ENCODE measurements around the gene CELSR1.

The CELSR1 gene

DNA sequence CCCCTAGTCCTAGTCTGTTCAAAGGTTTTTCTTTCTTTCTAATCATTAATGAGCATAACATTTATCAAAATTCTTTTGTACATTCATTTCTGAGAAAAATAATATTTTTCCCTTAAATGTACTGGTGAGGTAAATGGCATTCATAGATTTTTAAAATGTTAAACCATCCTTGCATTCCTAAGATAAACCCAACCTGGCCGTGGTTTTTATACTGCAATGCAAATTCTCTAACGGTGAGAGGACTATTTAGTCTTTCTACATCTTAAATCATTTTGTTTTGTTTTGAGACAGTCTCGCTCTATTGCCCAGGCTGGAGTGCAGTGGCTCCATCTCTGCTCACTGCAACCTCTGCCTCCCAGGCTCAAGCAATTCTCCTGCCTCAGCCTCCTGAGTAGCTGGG, 161.3 kb downstream of the CELSR1 start:
- Histone ChIP-seq H3K27me3 (ENCODE audit: low read depth, low read length) (no peaks in the 10 kb centered on the region), H3K4me1 (ENCODE audit: control insufficient read depth in 1 of 2, insufficient read depth in 2 of 2, low read length in 2 of 2) (no peaks in the 10 kb centered on the region), H3K36me3 (ENCODE audit: control insufficient read depth in 1 of 2, insufficient read depth in 2 of 2, low read length in 2 of 2) (no peaks in the 10 kb centered on the region), H3K4me3 (ENCODE audit: low read depth in 1 of 2, low read length in 2 of 2) (no peak overlapping the region), H3K9me3 (ENCODE audit: control insufficient read depth in 1 of 2, low read length in 2 of 2) (peaks cover 5 to 7% of the 10 kb centered on the region in 2 donors), H3K27ac (ENCODE audit: low read length) (no peak overlapping the region)

DNA sequence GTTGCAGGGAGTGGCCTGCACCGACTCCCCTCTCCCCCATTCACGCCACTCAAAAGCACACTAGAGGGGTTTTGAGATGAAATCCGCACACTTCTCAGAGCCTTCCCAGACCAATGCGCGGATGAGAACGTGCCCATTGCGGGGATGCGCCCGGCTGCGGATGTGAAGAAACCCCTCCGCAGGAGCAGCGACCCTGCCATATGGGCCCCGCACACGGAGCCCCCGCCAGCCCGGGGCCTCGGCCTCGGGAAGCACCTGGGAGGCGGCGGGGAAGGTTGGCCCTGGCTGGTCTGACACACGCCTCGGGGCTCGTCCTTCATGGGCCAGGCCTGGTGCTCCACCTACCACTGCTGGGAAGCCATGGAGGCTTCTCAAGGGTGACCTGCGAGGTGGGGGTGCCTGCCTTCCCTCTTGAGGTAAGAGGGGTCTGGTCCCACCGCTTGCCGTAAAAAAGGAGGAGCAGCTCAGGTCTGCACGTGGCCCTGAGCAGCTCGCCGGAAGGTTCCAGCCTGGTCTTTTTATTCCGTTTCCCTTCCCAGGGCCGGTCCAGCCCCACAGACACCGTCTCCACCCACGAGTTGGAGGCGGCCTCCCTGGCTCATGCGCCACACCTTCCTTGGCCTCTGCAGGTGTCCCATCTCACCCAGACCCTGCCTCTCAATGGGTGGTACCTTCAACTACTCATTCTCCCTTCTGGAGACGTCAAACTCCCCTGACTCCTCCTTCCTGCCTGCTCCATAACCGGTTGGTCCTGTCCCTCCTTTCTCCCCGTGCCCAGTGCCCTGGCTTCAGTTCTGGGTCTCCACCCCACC, 162.6 kb downstream of the CELSR1 start:
- no peaks in the 10 kb centered on the region for H3K27me3 ChIP-seq (ENCODE audit: low read depth, low read length)
- no peak overlapping the region for H3K27ac ChIP-seq (ENCODE audit: low read length)
- no peak overlapping the region for H3K4me3 ChIP-seq (ENCODE audit: low read depth in 1 of 2, low read length in 2 of 2)
- H3K4me1 ChIP-seq (ENCODE audit: control insufficient read depth in 1 of 2, insufficient read depth in 2 of 2, low read length in 2 of 2), result no peaks in the 10 kb centered on the region
- peaks cover 5 to 7% of the 10 kb centered on the region in 2 donors for H3K9me3 ChIP-seq (ENCODE audit: control insufficient read depth in 1 of 2, low read length in 2 of 2)
- H3K36me3 ChIP-seq (ENCODE audit: control insufficient read depth in 1 of 2, insufficient read depth in 2 of 2, low read length in 2 of 2), result no peaks in the 10 kb centered on the region

DNA sequence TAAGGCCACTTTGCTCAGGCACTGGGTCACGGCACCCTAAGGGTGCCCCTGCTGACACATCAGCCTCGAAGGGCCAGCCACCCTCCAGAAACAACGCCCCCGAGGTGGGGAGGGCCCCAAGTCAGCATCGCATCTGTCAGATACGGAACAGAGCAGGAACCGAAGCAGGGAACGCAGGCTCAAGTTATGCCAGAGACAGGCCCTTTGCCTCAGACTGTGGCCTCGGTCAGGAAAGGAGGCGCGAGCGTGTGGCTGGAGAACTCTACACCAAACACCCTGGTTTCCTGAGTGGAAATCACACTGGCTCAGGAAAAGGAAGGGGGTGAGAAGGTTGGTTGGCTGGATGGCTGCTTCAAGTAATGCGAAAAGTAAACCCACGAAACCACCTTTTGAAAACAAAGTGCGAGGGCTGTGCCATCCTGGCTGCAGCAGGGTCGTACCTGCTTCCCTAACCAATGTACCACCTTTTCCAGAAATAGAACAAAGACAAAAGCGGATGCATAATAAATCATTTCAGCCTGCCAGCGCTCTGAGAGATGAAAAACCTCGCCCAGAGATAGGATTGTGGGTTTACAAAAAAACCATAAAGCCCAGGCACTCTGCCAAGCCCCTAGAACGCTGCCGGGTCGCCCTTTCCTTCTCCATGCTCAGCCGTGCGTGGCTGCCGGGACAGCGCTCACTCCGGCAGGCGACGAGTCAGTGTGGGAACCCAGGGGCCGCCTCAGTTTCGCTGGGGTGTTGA, 163.3 kb downstream of the CELSR1 start:
- H3K9me3 ChIP-seq (ENCODE audit: control insufficient read depth in 1 of 2, low read length in 2 of 2), result peaks cover 5 to 7% of the 10 kb centered on the region in 2 donors
- H3K4me1 ChIP-seq (ENCODE audit: control insufficient read depth in 1 of 2, insufficient read depth in 2 of 2, low read length in 2 of 2), result no peaks in the 10 kb centered on the region
- H3K4me3 ChIP-seq (ENCODE audit: low read depth in 1 of 2, low read length in 2 of 2), result no peak overlapping the region
- no peaks in the 10 kb centered on the region for H3K36me3 ChIP-seq (ENCODE audit: control insufficient read depth in 1 of 2, insufficient read depth in 2 of 2, low read length in 2 of 2)
- no peaks in the 10 kb centered on the region for H3K27me3 ChIP-seq (ENCODE audit: low read depth, low read length)
- no peak overlapping the region for H3K27ac ChIP-seq (ENCODE audit: low read length)

DNA sequence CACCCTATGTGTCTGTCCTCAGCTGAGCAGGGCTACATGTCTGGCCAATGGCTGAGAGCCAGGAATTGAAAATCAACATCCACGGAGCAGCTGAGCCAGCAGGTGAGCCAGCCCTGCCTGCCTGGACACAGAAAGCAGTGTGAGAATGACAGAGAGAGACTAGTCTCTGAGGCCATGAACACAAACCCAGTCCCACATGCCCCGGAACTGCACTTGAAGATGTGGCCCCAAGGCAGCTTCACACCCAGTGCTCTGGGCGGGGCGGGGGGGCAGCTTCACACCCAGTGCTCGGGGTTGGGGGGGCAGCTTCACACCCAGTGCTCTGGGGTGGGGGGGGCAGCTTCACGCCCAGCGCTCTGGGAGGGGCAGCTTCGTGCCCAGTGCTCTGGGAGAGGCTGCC, 164.3 kb downstream of the CELSR1 start:
- Histone ChIP-seq H3K27ac (ENCODE audit: low read length) (no peak overlapping the region), H3K9me3 (ENCODE audit: control insufficient read depth in 1 of 2, low read length in 2 of 2) (peaks cover 5 to 7% of the 10 kb centered on the region in 2 donors), H3K4me1 (ENCODE audit: control insufficient read depth in 1 of 2, insufficient read depth in 2 of 2, low read length in 2 of 2) (no peaks in the 10 kb centered on the region), H3K36me3 (ENCODE audit: control insufficient read depth in 1 of 2, insufficient read depth in 2 of 2, low read length in 2 of 2) (no peaks in the 10 kb centered on the region), H3K4me3 (ENCODE audit: low read depth in 1 of 2, low read length in 2 of 2) (no peak overlapping the region), H3K27me3 (ENCODE audit: low read depth, low read length) (no peaks in the 10 kb centered on the region)

DNA sequence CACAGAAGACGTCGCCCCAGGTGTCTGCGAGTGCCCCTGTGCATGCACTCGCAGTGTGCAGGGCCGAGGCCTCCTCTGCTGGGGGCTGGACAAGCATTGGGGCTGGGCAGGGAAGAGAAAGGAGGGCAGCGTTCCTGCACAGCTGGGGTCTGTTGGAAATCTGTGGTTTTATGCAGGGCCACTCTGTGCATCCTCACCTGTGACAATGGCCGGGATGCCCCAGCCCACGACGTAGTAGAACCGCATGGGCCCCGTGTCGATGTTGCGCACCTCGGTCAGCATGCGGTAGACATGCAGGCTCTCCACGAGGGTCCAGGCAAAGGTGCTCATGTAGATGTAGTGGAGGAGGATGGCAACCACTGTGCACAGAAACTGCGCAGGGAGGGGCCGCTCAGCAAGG, 164.7 kb downstream of the CELSR1 start:
- no peaks in the 10 kb centered on the region for H3K36me3 ChIP-seq (ENCODE audit: control insufficient read depth in 1 of 2, insufficient read depth in 2 of 2, low read length in 2 of 2)
- no peaks in the 10 kb centered on the region for H3K27me3 ChIP-seq (ENCODE audit: low read depth, low read length)
- H3K4me1 ChIP-seq (ENCODE audit: control insufficient read depth in 1 of 2, insufficient read depth in 2 of 2, low read length in 2 of 2), result no peaks in the 10 kb centered on the region
- H3K9me3 ChIP-seq (ENCODE audit: control insufficient read depth in 1 of 2, low read length in 2 of 2), result peaks cover 5 to 7% of the 10 kb centered on the region in 2 donors
- no peak overlapping the region for H3K27ac ChIP-seq (ENCODE audit: low read length)
- H3K4me3 ChIP-seq (ENCODE audit: low read depth in 1 of 2, low read length in 2 of 2), result no peak overlapping the region

DNA sequence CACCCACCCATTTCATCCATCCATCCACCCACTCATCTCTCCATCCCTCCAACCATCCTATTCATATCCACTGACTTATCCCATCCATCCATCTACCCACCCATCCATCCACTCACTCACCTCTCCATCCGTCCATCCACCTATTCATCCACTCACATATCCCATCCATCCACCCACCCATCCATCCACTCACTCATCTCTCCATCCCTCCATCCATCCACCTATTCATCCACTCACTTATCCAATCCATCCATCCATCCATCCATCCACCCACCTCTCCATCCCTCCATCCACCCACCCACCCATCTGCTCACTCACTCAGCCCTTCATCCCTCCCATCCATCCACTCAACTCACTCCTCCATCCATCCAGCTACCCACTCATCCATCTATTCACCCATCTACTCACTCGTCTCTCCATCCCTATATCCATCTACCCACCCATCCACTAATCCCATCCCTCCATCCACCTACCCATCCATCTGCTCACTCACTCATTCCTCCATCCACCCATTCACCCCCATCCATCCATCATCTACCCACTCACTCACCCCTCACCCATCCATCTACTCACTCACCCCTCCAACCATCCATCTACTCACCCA, 165.7 kb downstream of the CELSR1 start:
- Histone ChIP-seq H3K27ac (ENCODE audit: low read length) (no peak overlapping the region), H3K36me3 (ENCODE audit: control insufficient read depth in 1 of 2, insufficient read depth in 2 of 2, low read length in 2 of 2) (no peaks in the 10 kb centered on the region), H3K4me1 (ENCODE audit: control insufficient read depth in 1 of 2, insufficient read depth in 2 of 2, low read length in 2 of 2) (no peaks in the 10 kb centered on the region), H3K9me3 (ENCODE audit: control insufficient read depth in 1 of 2, low read length in 2 of 2) (peaks cover 5 to 7% of the 10 kb centered on the region in 2 donors), H3K4me3 (ENCODE audit: low read depth in 1 of 2, low read length in 2 of 2) (no peak overlapping the region), H3K27me3 (ENCODE audit: low read depth, low read length) (peaks cover 3% of the 10 kb centered on the region)

DNA sequence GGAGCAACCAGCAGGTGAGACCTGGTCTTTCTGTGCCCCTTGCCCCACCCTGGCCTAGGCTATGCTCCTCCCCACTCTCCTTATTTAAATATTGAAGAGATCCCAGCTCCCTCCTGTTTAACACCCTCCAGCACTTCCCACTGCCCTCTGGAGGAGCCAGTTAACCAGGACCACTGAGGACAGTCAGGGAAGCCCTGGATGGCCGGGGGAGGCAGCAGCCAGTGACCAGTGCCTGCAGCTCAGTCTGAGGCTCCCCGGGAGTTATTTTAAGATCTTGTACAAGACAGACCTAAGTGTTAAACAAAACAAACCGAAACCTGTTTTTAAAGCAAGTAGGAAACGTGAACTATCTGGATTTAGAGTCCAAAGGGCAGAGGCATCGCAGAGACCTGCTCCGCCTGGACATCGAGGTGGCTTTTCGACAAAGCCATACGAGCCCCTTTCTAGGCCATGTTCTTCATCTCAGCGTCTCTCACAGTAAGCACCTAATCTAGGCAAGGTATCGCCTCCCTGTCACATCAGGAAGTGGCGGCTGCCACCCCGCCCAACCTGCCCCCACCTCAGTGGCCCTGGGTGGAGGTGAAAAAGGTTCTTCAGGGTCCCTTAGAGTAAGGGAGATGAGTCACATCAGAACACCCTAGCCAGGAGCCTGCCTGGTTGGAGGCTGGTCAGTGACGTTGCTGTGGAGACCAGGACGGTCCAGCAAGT, 166.7 kb downstream of the CELSR1 start:
- no peak overlapping the region for H3K27ac ChIP-seq (ENCODE audit: low read length)
- H3K36me3 ChIP-seq (ENCODE audit: control insufficient read depth in 1 of 2, insufficient read depth in 2 of 2, low read length in 2 of 2), result no peaks in the 10 kb centered on the region
- peaks cover 5% of the 10 kb centered on the region for H3K27me3 ChIP-seq (ENCODE audit: low read depth, low read length)
- peaks cover 2% of the 10 kb centered on the region in 2 donors for H3K9me3 ChIP-seq (ENCODE audit: control insufficient read depth in 1 of 2, low read length in 2 of 2)
- no peak overlapping the region for H3K4me3 ChIP-seq (ENCODE audit: low read depth in 1 of 2, low read length in 2 of 2)
- no peaks in the 10 kb centered on the region for H3K4me1 ChIP-seq (ENCODE audit: control insufficient read depth in 1 of 2, insufficient read depth in 2 of 2, low read length in 2 of 2)

DNA sequence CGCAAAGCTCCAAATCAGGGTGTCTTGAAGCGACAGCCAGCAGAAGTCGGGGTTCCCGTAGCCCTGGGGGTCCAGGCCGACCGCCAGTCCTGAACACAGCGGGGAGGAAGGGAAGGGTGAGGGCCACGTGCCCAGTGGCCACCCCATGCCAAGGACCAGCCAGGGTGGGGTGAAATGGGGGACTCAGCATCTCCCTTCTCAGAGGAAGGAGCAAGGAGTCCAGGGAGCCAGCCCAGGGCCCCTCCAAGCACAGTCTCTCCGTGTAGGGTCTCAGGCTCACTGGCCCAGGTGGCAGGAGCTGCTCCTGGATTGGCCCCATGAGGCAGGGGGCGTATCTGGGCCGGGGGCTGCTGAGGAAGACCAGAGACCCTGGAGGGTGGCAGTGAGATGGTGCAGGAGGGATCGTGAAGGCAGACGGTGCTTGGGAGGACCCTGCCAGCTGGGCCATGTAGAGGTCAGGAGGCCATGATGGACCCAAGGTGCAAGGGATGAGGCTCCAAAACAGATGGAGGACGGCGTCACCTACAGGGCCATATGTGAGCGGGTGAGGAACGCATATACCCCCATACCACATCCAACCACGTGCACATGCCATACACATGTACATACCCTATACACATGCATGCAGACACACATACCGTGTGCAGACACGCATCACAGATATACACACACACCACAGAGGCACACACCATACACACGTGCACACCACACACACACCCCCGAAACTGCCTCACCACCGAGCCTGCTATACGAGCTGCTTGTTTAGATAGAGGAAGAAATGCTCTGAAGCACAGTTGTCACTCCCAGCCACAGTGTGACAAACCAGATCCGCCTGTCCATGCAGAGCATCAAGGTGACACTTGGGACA, 167.5 kb downstream of the CELSR1 start:
- no peaks in the 10 kb centered on the region for H3K36me3 ChIP-seq (ENCODE audit: control insufficient read depth in 1 of 2, insufficient read depth in 2 of 2, low read length in 2 of 2)
- peaks cover 5% of the 10 kb centered on the region for H3K27me3 ChIP-seq (ENCODE audit: low read depth, low read length)
- no peaks in the 10 kb centered on the region for H3K4me1 ChIP-seq (ENCODE audit: control insufficient read depth in 1 of 2, insufficient read depth in 2 of 2, low read length in 2 of 2)
- no peak overlapping the region for H3K27ac ChIP-seq (ENCODE audit: low read length)
- H3K9me3 ChIP-seq (ENCODE audit: control insufficient read depth in 1 of 2, low read length in 2 of 2), result no peaks in the 10 kb centered on the region
- H3K4me3 ChIP-seq (ENCODE audit: low read depth in 1 of 2, low read length in 2 of 2), result no peak overlapping the region

DNA sequence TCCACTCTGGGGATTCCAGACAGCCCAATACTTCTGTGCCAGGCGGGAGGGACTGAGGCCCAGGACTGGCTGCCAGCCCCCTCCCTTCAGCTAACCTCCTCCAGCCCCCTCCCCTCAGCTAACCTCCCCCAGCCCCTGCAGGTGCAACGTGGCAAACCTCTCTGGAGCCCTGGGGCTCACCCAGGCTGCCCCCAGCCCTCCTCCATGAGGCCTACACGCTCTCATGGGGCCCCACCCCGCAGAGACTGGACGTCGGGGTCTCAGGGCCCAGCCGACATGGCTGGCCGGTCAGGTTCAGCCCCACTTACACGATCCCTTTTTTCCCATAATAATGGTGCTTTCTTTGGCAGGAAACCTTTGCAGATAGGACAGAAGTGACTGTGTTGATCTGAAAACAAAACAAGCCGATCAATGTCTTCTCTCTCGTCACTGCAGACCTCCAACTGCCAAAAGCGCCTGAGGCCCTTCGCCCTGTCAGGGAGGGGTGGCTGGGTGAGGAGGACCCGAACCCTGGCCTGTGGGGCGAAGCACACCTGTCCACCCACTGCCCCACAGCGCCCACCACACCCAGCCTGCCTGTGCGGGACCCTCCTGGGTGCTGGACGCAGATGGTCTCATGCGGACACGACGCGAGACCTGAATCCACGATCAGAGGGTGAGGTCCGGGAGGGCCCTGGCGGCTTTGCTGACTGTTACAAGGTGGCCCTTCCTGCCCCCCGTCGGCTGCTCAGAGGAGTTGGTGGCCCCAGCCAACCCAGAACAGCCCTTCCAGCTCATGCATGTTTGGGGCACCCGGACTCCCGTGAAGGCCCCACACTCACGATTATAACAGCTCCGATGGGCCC, 168.3 kb downstream of the CELSR1 start:
- H3K4me3 ChIP-seq (ENCODE audit: low read depth in 1 of 2, low read length in 2 of 2), result no peak overlapping the region
- no peak overlapping the region for H3K27ac ChIP-seq (ENCODE audit: low read length)
- no peaks in the 10 kb centered on the region for H3K4me1 ChIP-seq (ENCODE audit: control insufficient read depth in 1 of 2, insufficient read depth in 2 of 2, low read length in 2 of 2)
- no peaks in the 10 kb centered on the region for H3K9me3 ChIP-seq (ENCODE audit: control insufficient read depth in 1 of 2, low read length in 2 of 2)
- peaks cover 5% of the 10 kb centered on the region for H3K27me3 ChIP-seq (ENCODE audit: low read depth, low read length)
- H3K36me3 ChIP-seq (ENCODE audit: control insufficient read depth in 1 of 2, insufficient read depth in 2 of 2, low read length in 2 of 2), result no peaks in the 10 kb centered on the region

DNA sequence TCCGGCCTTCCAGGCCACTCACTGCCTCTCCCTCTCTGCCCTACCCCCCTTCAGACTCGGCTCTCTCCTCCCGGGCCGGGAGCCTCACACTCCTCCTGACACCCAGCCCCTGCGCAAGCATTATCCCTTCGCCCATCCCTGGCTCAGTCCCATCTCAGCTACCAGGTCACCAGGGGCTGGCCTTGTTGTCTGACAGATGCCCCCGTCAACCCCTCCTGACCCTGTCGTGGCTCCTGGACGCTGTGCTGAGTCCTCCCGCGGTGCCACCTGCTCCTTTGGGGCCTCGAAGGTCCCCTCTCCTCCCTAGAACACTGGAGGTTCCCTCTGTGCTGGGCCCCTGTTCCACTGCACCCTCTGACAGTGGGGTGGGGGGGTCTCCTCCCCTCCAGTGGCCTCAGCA, 169.0 kb downstream of the CELSR1 start:
- no peaks in the 10 kb centered on the region for H3K9me3 ChIP-seq (ENCODE audit: control insufficient read depth in 1 of 2, low read length in 2 of 2)
- H3K27ac ChIP-seq (ENCODE audit: low read length), result no peak overlapping the region
- no peaks in the 10 kb centered on the region for H3K4me1 ChIP-seq (ENCODE audit: control insufficient read depth in 1 of 2, insufficient read depth in 2 of 2, low read length in 2 of 2)
- no peaks in the 10 kb centered on the region for H3K36me3 ChIP-seq (ENCODE audit: control insufficient read depth in 1 of 2, insufficient read depth in 2 of 2, low read length in 2 of 2)
- peaks cover 5% of the 10 kb centered on the region for H3K27me3 ChIP-seq (ENCODE audit: low read depth, low read length)
- H3K4me3 ChIP-seq (ENCODE audit: low read depth in 1 of 2, low read length in 2 of 2), result no peak overlapping the region

Data from muscle layer of duodenum (tissue), 2 donors.